Parathyroid adenoma (tissue), 2 donors: ENCODE data around the gene TLR9.

ENCODE experiments used
- H2AFZ ChIP-seq: fragments of 300-600 bp; sonication (generic); one replicate; pipeline ENCODE4 v1.7.0; 2017; ENCODE audit warnings: antibody characterized with exemption, mild to moderate bottlenecking
- H3K27ac ChIP-seq: fragments of 300-600 bp; sonication (generic); one replicate; pipeline ENCODE4 v1.7.0; 2017
- H3K27me3 ChIP-seq: fragments of 300-600 bp; sonication (generic); one replicate; pipeline ENCODE4 v1.7.0; 2017; ENCODE audit warnings: low read length; ENCODE audit not compliant: control insufficient read depth, insufficient read depth
- H3K36me3 ChIP-seq: fragments of 300-600 bp; sonication (generic); one replicate; pipeline ENCODE4 v1.7.0; 2017; ENCODE audit warnings: low read length; ENCODE audit not compliant: control insufficient read depth, insufficient read depth
- H3K4me1 ChIP-seq: fragments of 300-600 bp; sonication (generic); one replicate; pipeline ENCODE4 v1.7.0; 2017; ENCODE audit warnings: control low read depth
- H3K4me2 ChIP-seq: fragments of 300-600 bp; sonication (generic); one replicate; pipeline ENCODE4 v1.7.0; 2017; ENCODE audit warnings: low read length
- H3K4me3 ChIP-seq: fragments of 300-600 bp; sonication (generic); one replicate; pipeline ENCODE4 v1.7.0; 2017; ENCODE audit warnings: low read depth, low read length
- H3K79me2 ChIP-seq: fragments of 300-600 bp; sonication (generic); one replicate; pipeline ENCODE4 v1.7.0; 2017; ENCODE audit warnings: control low read depth
- H3K9ac ChIP-seq: fragments of 300-600 bp; sonication (generic); one replicate; pipeline ENCODE4 v1.7.0; 2017; ENCODE audit warnings: mild to moderate bottlenecking
- H3K9me3 ChIP-seq: fragments of 300-600 bp; sonication (generic); one replicate; pipeline ENCODE4 v1.7.0; 2017; ENCODE audit warnings: low read length; ENCODE audit not compliant: control insufficient read depth
- TF ChIP-seq, protein P1 (sequence below): fragments of 300-600 bp; sonication (generic); IDR thresholded peaks from one replicate; pipeline ENCODE4 v1.7.0; 2017; ENCODE audit warnings: antibody characterized with exemption, mild to moderate bottlenecking
- donor health status: primary hyperparathyroidism.

Gene TLR9

GRCh38 chr3:52230461-52230860, 5.0 kb upstream of the TLR9 start:
- TF ChIP-seq, protein P1, sequence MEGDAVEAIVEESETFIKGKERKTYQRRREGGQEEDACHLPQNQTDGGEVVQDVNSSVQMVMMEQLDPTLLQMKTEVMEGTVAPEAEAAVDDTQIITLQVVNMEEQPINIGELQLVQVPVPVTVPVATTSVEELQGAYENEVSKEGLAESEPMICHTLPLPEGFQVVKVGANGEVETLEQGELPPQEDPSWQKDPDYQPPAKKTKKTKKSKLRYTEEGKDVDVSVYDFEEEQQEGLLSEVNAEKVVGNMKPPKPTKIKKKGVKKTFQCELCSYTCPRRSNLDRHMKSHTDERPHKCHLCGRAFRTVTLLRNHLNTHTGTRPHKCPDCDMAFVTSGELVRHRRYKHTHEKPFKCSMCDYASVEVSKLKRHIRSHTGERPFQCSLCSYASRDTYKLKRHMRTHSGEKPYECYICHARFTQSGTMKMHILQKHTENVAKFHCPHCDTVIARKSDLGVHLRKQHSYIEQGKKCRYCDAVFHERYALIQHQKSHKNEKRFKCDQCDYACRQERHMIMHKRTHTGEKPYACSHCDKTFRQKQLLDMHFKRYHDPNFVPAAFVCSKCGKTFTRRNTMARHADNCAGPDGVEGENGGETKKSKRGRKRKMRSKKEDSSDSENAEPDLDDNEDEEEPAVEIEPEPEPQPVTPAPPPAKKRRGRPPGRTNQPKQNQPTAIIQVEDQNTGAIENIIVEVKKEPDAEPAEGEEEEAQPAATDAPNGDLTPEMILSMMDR: no peak
- no peak overlapping the region for H3K4me3 ChIP-seq
- no peaks in the 10 kb centered on the region for H3K36me3 ChIP-seq
- no peak overlapping the region for H3K27ac ChIP-seq
- H3K79me2 ChIP-seq: no peaks in the 10 kb centered on the region
- no peak overlapping the region for H3K4me2 ChIP-seq
- H3K9ac ChIP-seq: no peak overlapping the region
- no peaks in the 10 kb centered on the region for H3K4me1 ChIP-seq
- no peaks in the 10 kb centered on the region for H3K27me3 ChIP-seq
- no peaks in the 10 kb centered on the region for H3K9me3 ChIP-seq
- H2AFZ ChIP-seq: no peak overlapping the region

DNA sequence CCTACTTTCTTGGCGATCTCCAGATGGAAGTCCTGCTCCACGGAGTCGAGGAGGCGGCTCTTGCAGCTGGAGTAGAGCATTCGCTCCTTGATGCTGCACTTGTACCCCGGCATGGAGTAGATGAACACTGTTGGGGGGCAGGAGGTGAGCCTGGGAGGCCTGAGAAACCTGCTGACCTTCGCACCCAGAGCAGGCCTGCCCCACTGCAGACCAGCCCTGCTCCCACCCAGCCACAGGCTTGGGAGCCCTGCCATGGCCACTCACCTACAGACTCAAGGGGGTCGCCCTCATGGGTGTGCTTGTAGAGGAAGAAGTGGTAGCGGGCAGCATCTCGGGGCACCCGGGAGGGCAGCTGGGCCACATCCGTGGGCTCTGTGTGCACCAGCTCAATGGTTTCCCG, 4.2 kb upstream of the TLR9 start:
- Histone ChIP-seq H3K9me3 (no peaks in the 10 kb centered on the region), H3K36me3 (no peaks in the 10 kb centered on the region), H3K4me3 (no peak overlapping the region), H3K4me2 (no peak overlapping the region), H3K4me1 (no peaks in the 10 kb centered on the region), H3K27me3 (no peaks in the 10 kb centered on the region), H2AFZ (no peak overlapping the region), H3K9ac (no peak overlapping the region), H3K79me2 (no peaks in the 10 kb centered on the region), H3K27ac (no peak overlapping the region)
- TF ChIP-seq, protein P1: no peak

DNA sequence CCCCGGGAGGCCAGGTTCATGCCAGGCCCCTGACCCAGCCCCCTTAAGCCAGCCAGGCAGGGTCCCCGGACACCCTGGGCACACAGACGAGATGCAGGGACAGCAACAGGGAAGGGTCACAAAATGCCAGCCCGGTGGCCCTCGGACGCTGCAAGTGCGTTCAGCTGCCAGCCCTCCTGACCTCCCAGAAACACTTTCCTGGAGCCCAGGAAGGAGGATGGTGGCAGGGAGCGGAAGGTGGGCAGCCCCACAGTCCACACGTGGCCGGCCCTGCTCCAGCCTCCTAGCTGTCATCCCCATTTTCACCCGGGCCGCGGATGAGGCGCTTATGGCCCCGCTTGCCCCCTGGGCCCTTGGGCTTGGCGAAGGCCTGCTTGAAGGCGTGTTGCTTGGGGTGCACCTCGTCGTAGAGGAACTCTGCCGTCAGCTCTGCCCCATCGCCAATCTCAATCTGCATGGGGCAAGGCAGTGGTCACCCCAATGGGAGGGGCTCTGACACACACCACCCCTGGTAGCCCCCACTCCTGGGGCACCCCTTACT, 3.4 kb upstream of the TLR9 start:
- TF ChIP-seq, protein P1: no peak
- H3K27me3 ChIP-seq: no peaks in the 10 kb centered on the region
- H3K4me3 ChIP-seq: no peak overlapping the region
- no peaks in the 10 kb centered on the region for H3K79me2 ChIP-seq
- no peaks in the 10 kb centered on the region for H3K36me3 ChIP-seq
- no peak overlapping the region for H3K4me2 ChIP-seq
- H3K4me1 ChIP-seq: no peaks in the 10 kb centered on the region
- no peak overlapping the region for H3K9ac ChIP-seq
- no peaks in the 10 kb centered on the region for H3K9me3 ChIP-seq
- no peak overlapping the region for H3K27ac ChIP-seq
- no peak overlapping the region for H2AFZ ChIP-seq

GRCh38 chr3:52228266-52228665, 2.8 kb upstream of the TLR9 start:
- Histone ChIP-seq H3K36me3 (no peaks in the 10 kb centered on the region), H3K27me3 (no peaks in the 10 kb centered on the region), H3K4me2 (no peak overlapping the region), H3K9ac (no peak overlapping the region), H3K9me3 (no peaks in the 10 kb centered on the region), H3K4me1 (no peaks in the 10 kb centered on the region), H2AFZ (no peak overlapping the region), H3K4me3 (no peak overlapping the region), H3K27ac (no peak overlapping the region), H3K79me2 (no peaks in the 10 kb centered on the region)
- TF ChIP-seq, protein P1: no peak

DNA sequence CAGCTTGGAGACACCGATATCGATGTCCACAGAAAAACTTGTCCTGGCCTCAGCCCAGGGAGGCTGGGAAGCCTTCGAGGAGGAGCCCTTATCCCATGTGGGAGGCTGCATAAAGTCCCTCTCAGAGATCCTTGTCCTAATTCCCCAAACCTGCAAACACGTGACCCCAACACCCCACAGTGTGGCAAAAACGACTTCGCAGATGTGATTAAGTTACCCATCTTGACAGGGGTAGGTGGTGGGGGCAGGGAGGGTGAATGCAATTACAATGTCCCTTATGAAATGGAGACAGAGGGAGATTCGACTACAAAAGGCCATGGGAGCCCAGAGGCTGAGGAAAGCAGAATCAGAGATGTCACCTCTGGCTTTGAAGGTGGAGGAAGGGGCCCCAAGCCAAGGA, 2.3 kb upstream of the TLR9 start:
- TF ChIP-seq, protein P1: no peak
- no peak overlapping the region for H2AFZ ChIP-seq
- H3K27ac ChIP-seq: no peak overlapping the region
- H3K79me2 ChIP-seq: no peaks in the 10 kb centered on the region
- H3K4me3 ChIP-seq: no peak overlapping the region
- H3K27me3 ChIP-seq: no peaks in the 10 kb centered on the region
- no peaks in the 10 kb centered on the region for H3K9me3 ChIP-seq
- H3K4me2 ChIP-seq: no peak overlapping the region
- no peaks in the 10 kb centered on the region for H3K36me3 ChIP-seq
- no peaks in the 10 kb centered on the region for H3K4me1 ChIP-seq
- no peak overlapping the region for H3K9ac ChIP-seq
